Endothelial cell (in vitro differentiated cells): ENCODE results near the gene DNHD1. TPM values are rescaled to one million over a fixed set of nuclear protein-coding genes. Genes with fewer than 3 reads are reported as not detected.

Experiments used
- DNase-seq: peaks from one replicate; pipeline ENCODE4 v3.0.0; 2021; ENCODE audit warnings: low spot score
- H3K27ac Mint-ChIP-seq: one replicate; pipeline ENCODE4 v1.8.0; 2021; ENCODE audit warnings: mixed read lengths, inconsistent platforms; ENCODE audit not compliant: unreplicated experiment
- H3K27me3 Mint-ChIP-seq: one replicate; pipeline ENCODE4 v1.8.0; 2021; ENCODE audit warnings: mild to moderate bottlenecking, moderate library complexity, mixed read lengths, inconsistent platforms; ENCODE audit not compliant: unreplicated experiment
- H3K36me3 Mint-ChIP-seq: one replicate; pipeline ENCODE4 v1.8.0; 2021; ENCODE audit warnings: mild to moderate bottlenecking, low read depth, mixed read lengths, inconsistent platforms; ENCODE audit not compliant: unreplicated experiment
- H3K4me1 Mint-ChIP-seq: one replicate; pipeline ENCODE4 v1.8.0; 2021; ENCODE audit warnings: mild to moderate bottlenecking, mixed read lengths, inconsistent platforms; ENCODE audit not compliant: unreplicated experiment
- H3K4me3 Mint-ChIP-seq: one replicate; pipeline ENCODE4 v1.8.0; 2021; ENCODE audit warnings: mild to moderate bottlenecking, mixed read lengths, inconsistent platforms; ENCODE audit not compliant: unreplicated experiment
- H3K9me3 Mint-ChIP-seq: one replicate; pipeline ENCODE4 v1.8.0; 2021; ENCODE audit warnings: mixed read lengths, inconsistent platforms; ENCODE audit not compliant: unreplicated experiment
- total RNA-seq: library from RNA; stranded (reverse); fragmentation: NEBNext Ultra II Directional; extraction: Animal tissue kit (Norgen Biotek cat#: 25700); gene quantifications from one replicate; pipeline ENCODE4 v1.2.1, GENCODE V29; 2021; ENCODE audit not compliant: unreplicated experiment
- TF ChIP-seq, protein P1 (sequence below): fragments of 200-600 bp; sonication (generic); IDR thresholded peaks from one replicate; pipeline ENCODE4 v1.5.0; 2021; ENCODE audit warnings: antibody characterized with exemption; ENCODE audit not compliant: unreplicated experiment

The DNHD1 gene
- total RNA-seq, 1 donor from 2014 or later, result 8.5 TPM

DNA sequence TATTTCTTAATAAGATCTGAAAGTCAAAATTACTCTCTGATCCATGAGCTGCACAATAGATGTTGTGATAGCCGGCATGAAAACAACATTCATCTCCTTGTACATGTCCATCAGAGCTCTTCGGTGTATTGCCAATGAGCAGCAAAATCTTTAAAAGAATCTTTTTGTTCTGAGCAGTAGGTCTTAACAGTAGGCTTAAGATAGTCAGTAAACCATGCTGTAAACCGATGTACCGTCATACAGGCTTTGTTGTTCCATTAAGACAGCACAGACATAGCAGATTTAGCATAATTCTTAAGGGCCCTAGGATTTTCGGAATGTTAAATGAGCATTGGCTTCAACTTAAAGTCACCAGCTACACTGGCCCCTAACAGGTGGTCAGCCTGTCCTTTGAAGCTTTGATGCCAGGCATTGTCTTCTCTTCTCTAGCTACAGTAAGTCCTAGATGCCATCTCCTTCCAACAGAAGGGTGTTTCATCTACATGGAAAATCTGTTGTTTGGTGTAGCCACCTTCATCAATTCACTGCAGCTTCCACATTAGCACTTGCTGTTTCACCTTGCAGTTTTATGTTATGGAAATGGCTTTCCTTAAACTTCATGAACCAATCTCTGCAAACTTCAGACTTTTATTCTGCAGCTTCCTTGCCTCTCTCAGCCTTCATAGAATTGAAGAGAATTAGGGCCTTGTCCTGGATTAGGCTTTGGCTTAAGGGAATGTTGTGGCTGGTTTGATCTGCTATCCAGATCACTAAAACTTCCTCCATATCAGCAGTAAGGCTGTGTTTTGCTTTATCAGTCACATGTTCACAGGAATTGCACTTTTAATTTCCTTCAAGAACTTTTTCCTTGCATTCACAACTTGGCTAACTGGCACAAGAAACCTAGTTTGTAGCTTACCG is 78.0 kb downstream of the DNHD1 start:
- TF ChIP-seq, protein P1, sequence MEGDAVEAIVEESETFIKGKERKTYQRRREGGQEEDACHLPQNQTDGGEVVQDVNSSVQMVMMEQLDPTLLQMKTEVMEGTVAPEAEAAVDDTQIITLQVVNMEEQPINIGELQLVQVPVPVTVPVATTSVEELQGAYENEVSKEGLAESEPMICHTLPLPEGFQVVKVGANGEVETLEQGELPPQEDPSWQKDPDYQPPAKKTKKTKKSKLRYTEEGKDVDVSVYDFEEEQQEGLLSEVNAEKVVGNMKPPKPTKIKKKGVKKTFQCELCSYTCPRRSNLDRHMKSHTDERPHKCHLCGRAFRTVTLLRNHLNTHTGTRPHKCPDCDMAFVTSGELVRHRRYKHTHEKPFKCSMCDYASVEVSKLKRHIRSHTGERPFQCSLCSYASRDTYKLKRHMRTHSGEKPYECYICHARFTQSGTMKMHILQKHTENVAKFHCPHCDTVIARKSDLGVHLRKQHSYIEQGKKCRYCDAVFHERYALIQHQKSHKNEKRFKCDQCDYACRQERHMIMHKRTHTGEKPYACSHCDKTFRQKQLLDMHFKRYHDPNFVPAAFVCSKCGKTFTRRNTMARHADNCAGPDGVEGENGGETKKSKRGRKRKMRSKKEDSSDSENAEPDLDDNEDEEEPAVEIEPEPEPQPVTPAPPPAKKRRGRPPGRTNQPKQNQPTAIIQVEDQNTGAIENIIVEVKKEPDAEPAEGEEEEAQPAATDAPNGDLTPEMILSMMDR, result no peak
- Mint-ChIP-seq H3K9me3 (no peaks in the 10 kb centered on the region), H3K36me3 (no peaks in the 10 kb centered on the region), H3K27me3 (peaks cover 2% of the 10 kb centered on the region), H3K4me3 (no peak overlapping the region), H3K27ac (no peak overlapping the region), H3K4me1 (peaks cover 17% of the 10 kb centered on the region)
- DNase-seq, result no peak

DNA sequence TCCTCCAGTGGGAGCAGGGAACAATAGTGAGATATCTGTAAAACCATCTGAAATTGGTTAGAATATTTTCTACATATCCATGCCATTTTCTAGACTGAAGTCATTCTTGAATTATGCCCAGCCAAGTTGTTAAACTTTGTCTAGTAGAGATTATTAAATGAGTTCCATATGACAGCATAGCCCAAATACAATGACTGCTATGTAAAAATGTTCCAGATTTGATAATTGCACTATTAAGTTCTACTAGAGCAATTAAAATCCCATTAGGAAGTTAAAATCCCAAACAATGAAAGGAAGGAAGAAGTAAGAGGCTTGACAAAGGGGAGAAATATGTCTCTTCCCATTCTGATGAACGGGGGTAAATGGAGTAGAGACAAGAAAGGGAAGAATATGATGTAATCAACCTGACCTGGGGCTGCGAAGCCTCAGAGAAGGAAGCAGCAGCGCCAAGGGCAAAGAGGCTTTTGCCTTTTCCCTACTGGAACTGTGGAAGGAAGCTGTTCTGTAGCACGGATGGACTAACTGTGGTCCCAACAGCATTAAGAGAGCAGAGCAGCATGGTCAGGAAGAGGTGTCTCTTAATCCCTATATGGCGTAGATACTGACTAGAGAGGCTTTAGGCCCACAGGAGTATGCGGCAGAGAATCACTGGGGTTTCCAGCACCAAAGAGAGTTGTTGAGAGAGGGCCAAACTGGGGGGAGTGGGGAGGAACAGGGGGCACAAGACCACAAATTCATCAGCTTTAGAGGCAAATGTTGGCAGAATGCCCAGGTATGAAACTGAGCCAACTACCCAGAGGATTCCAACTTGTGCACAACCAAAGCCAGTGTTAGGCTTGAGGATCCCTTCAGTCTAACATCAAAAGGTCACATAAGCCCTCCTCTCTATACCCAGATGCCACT is 79.6 kb downstream of the DNHD1 start:
- Mint-ChIP-seq H3K4me3 (no peak overlapping the region), H3K36me3 (no peaks in the 10 kb centered on the region), H3K4me1 (peaks cover 17% of the 10 kb centered on the region), H3K27ac (no peak overlapping the region), H3K9me3 (no peaks in the 10 kb centered on the region), H3K27me3 (peaks cover 2% of the 10 kb centered on the region)
- TF ChIP-seq, protein P1, result no peak
- no peak for DNase-seq

DNA sequence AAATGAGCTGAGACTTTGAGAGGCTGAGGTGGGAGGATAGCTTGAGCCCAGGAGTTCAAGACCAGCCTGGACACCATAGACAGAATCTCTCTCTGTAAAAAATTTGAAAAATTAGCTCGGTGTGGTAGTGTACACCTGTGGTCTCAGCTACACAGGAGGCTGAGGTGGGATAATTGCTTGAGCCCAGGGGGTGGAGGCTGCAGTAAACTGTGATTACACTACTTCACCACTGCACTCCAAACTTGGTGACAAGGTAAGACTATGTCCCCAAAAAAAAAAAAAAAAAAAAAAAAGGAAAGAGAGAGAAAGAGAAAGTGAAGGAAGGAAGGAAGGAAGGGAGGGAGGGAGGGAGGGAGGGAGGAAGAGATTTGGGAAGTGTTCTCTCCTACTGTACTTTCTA is 81.1 kb downstream of the DNHD1 start:
- Mint-ChIP-seq H3K27ac (no peak overlapping the region), H3K27me3 (no peaks in the 10 kb centered on the region), H3K4me1 (peaks cover 17% of the 10 kb centered on the region), H3K36me3 (peaks cover 4% of the 10 kb centered on the region), H3K4me3 (no peak overlapping the region), H3K9me3 (no peaks in the 10 kb centered on the region)
- DNase-seq, result no peak
- TF ChIP-seq, protein P1, result no peak

DNA sequence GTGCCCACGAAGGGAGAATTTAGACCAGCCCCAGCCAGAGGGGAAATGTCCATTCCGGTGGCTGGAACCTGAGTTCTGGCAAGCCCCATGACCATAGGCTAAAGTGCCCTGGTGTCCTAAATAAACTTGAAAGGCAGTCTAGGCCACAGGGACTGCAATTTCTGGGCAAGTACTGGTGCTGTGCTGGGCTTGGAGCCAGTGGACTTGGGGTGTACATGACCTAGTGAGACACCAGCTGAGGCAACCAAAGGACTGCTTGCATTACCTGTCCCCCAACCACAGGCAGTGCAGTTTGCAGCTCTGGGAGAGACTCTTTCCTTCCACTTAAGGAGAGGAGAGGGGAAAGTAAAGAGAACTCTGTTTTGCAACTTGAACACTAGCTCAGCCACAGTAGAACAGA is 82.6 kb downstream of the DNHD1 start:
- Mint-ChIP-seq H3K27ac (no peak overlapping the region), H3K4me3 (no peak overlapping the region), H3K36me3 (peaks cover 14% of the 10 kb centered on the region), H3K27me3 (no peaks in the 10 kb centered on the region), H3K9me3 (no peaks in the 10 kb centered on the region), H3K4me1 (peaks cover 17% of the 10 kb centered on the region)
- TF ChIP-seq, protein P1, result no peak
- DNase-seq, result no peak

DNA sequence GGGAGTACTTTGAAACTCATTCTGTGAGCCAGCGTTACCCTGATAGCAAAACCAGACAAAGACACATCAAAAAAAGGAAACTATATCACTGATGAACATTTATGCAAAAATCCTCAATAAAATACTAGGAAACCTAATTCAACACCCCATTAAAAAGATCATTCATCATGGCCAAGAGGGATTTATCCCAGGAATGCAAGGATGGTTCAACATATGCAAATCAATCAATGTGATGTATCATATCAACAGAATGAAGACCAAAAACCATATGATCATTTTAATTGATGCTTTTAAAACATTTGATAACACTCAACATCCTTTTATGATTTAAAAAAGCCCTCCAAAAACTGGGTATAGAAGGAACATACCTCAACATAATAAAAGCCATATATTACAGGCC is 86.5 kb downstream of the DNHD1 start:
- TF ChIP-seq, protein P1, result no peak
- no peaks in the 10 kb centered on the region for H3K9me3 Mint-ChIP-seq
- no peak for DNase-seq
- H3K27me3 Mint-ChIP-seq, result no peaks in the 10 kb centered on the region
- no peaks in the 10 kb centered on the region for H3K4me1 Mint-ChIP-seq
- H3K27ac Mint-ChIP-seq, result no peak overlapping the region
- H3K36me3 Mint-ChIP-seq, result peaks cover 18% of the 10 kb centered on the region
- H3K4me3 Mint-ChIP-seq, result no peak overlapping the region
